ENCODE results near the gene PSMF1.

DNA sequence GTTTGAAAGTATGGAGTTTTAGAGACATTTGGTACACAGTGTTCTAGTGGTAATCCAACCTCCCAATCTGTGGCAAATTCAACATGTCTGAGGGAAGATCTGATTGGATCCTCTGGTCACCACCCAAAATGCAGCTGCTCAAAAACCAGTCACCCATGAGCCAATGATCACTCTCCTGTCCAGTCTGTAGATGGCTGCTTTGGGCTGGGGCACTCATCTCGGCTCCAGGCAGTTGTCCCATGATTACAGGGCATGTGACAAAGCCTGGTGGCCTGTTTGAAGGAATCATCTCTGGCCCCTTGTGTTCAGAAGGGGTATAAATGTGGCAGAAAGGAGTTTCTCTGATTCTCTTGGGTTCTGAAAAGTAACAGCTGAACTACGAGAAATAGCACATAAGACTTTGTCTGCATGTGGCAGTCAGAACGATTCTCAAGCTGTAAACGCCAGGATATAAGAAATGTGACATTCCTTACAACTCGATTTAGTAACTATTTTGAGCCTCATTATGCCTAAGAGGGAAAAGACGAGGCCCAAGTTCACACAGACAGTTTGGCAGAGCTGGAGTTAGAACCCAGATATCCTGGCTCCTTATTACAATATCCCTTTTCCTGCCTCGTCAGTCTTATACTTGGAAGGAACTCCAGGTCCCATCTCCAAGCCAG is 80.9 kb downstream of the PSMF1 start:
- TF ChIP-seq, protein P1, sequence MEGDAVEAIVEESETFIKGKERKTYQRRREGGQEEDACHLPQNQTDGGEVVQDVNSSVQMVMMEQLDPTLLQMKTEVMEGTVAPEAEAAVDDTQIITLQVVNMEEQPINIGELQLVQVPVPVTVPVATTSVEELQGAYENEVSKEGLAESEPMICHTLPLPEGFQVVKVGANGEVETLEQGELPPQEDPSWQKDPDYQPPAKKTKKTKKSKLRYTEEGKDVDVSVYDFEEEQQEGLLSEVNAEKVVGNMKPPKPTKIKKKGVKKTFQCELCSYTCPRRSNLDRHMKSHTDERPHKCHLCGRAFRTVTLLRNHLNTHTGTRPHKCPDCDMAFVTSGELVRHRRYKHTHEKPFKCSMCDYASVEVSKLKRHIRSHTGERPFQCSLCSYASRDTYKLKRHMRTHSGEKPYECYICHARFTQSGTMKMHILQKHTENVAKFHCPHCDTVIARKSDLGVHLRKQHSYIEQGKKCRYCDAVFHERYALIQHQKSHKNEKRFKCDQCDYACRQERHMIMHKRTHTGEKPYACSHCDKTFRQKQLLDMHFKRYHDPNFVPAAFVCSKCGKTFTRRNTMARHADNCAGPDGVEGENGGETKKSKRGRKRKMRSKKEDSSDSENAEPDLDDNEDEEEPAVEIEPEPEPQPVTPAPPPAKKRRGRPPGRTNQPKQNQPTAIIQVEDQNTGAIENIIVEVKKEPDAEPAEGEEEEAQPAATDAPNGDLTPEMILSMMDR (conservative IDR thresholded peaks at IDR 0.05 in 1 of 2, IDR thresholded peaks at IDR 0.05 in 1 of 2; ENCODE audit: low read depth in 1 of 2, low read length in 2 of 2), result no peak
- no peak for TF ChIP-seq EZH2 (IDR thresholded peaks at IDR 0.05; ENCODE audit: low read length, missing control alignments)

Measured in fibroblast of lung (primary cell).